ENCODE results near the gene NNMT. TPM values are rescaled to one million over a fixed set of nuclear protein-coding genes. Genes with fewer than 3 reads are reported as not detected.

NNMT gene
- total RNA-seq, 6 donors from 2014 or later = 93.4 to 383 (median 208) TPM

GRCh38 chr11:114350022-114350421, 53.8 kb downstream of the NNMT start:
- no peaks in the 10 kb centered on the region for H3K9me3 ChIP-seq
- H3K4me1 ChIP-seq = peaks cover 0 to 9% (median 4%) of the 10 kb centered on the region in 4 donors
- H3K27me3 ChIP-seq = no peaks in the 10 kb centered on the region
- no peak overlapping the region for H3K4me3 ChIP-seq
- no peak overlapping the region for H3K27ac ChIP-seq
- ATAC-seq (ENCODE audit: low FRiP score in 2 of 2) (no peak), DNase-seq (no peak)
- WGBS, 2 donors = 90 to 94% methylated on average over 10 of the region's 10 CpGs
- H3K36me3 ChIP-seq = no peaks in the 10 kb centered on the region
- TF ChIP-seq POLR2AphosphoS5 (IDR thresholded peaks at IDR 0.05) (no peak), POLR2A (IDR thresholded peaks at IDR 0.05) (no peak), CTCF (IDR thresholded peaks at IDR 0.05) (no peak), EP300 (IDR thresholded peaks at IDR 0.05) (no peak)

- no peak overlapping the region for H3K27ac ChIP-seq
- H3K4me3 ChIP-seq = no peak overlapping the region
- H3K27me3 ChIP-seq = no peaks in the 10 kb centered on the region
- H3K36me3 ChIP-seq = no peaks in the 10 kb centered on the region
- DNase-seq (no peak), ATAC-seq (ENCODE audit: low FRiP score in 2 of 2) (no peak)
- no peaks in the 10 kb centered on the region for H3K4me1 ChIP-seq
- WGBS, 2 donors = 91% methylated on average over 3 of the region's 3 CpGs
- no peaks in the 10 kb centered on the region for H3K9me3 ChIP-seq
- TF ChIP-seq POLR2AphosphoS5 (IDR thresholded peaks at IDR 0.05) = no peak
- TF ChIP-seq CTCF (IDR thresholded peaks at IDR 0.05) = no peak
These were observed 57.2 kb downstream of the NNMT start for GRCh38 chr11:114353443-114353842.

- ATAC-seq (ENCODE audit: low FRiP score in 2 of 2) = peak in 1 of 2 donors; percentile 39
- no peak overlapping the region for H3K4me3 ChIP-seq
- no peaks in the 10 kb centered on the region for H3K4me1 ChIP-seq
- WGBS, 2 donors = 82 to 89% methylated on average over 3 of the region's 3 CpGs
- no peak overlapping the region for H3K27ac ChIP-seq
- no peaks in the 10 kb centered on the region for H3K36me3 ChIP-seq
- H3K27me3 ChIP-seq = no peaks in the 10 kb centered on the region
- DNase-seq = no peak
- H3K9me3 ChIP-seq = no peaks in the 10 kb centered on the region
- no peak for TF ChIP-seq EP300 (IDR thresholded peaks at IDR 0.05)
These were observed 57.9 kb downstream of the NNMT start for GRCh38 chr11:114354076-114354475.

GRCh38 chr11:114358716-114359115, 62.5 kb downstream of the NNMT start:
- no peak for DNase-seq
- Histone ChIP-seq H3K9me3 (no peaks in the 10 kb centered on the region), H3K27me3 (no peaks in the 10 kb centered on the region), H3K4me3 (no peak overlapping the region), H3K27ac (no peak overlapping the region), H3K4me1 (no peaks in the 10 kb centered on the region), H3K36me3 (no peaks in the 10 kb centered on the region)
- 8 to 47% methylated on average over 1 of the region's 1 CpG for WGBS, 2 donors
- peak in 1 of 2 donors; percentile 55 for ATAC-seq (ENCODE audit: low FRiP score in 2 of 2)
- TF ChIP-seq EP300 (IDR thresholded peaks at IDR 0.05) (no peak), POLR2A (IDR thresholded peaks at IDR 0.05) (no peak), POLR2AphosphoS5 (IDR thresholded peaks at IDR 0.05) (no peak), CTCF (IDR thresholded peaks at IDR 0.05) (no peak)

GRCh38 chr11:114359342-114359741, 63.1 kb downstream of the NNMT start:
- Histone ChIP-seq H3K27me3 (no peaks in the 10 kb centered on the region), H3K4me1 (no peaks in the 10 kb centered on the region), H3K9me3 (no peaks in the 10 kb centered on the region), H3K36me3 (no peaks in the 10 kb centered on the region), H3K4me3 (no peak overlapping the region), H3K27ac (no peak overlapping the region)
- DNase-seq (no peak), ATAC-seq (ENCODE audit: low FRiP score in 2 of 2) (no peak)
- TF ChIP-seq POLR2A (IDR thresholded peaks at IDR 0.05) (no peak), POLR2AphosphoS5 (IDR thresholded peaks at IDR 0.05) (no peak), EP300 (IDR thresholded peaks at IDR 0.05) (no peak), CTCF (IDR thresholded peaks at IDR 0.05) (no peak)
